ENCODE data around the gene PPIL3. TPM values are rescaled to one million over a fixed set of nuclear protein-coding genes. Genes with fewer than 3 reads are reported as not detected.

The PPIL3 gene
- total RNA-seq, 2 donors from 2014 or later, result 6.9 to 7.0 TPM

DNA sequence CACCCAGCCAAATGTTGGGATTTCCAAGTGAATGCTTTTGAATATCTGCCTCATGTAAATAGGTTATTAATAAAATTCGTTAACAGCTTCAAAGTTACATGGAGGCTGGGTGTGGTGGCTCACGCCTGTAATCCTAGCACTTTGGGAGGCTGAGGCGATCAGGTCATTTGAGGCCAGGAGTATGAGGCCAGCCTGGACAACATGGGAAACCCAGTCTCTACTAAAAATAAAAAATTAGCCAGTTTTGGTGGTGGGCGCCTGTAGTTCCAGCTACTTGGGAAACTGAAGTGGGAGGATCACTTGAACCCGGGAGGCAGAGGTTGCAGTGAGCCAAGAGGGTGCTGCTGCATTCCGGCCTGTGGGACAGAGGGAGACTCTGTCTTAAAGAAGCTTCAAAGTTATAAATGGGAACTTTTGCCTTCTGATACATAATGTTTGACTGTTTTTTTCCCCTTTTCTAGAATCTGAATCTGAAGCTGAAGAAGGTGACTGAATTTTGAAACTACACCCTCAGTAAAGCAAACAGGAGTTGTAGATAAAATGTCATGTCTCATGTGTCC lies 67.1 kb downstream of the PPIL3 start:
- no peak for DNase-seq
- peaks cover 20 to 39% of the 10 kb centered on the region in 2 donors for H3K36me3 ChIP-seq (replicated peaks in 1 of 2; ENCODE audit: insufficient read depth in 1 of 2, low read depth in 2 of 2)
- H3K4me1 ChIP-seq, result no peaks in the 10 kb centered on the region
- TF ChIP-seq, protein P1, sequence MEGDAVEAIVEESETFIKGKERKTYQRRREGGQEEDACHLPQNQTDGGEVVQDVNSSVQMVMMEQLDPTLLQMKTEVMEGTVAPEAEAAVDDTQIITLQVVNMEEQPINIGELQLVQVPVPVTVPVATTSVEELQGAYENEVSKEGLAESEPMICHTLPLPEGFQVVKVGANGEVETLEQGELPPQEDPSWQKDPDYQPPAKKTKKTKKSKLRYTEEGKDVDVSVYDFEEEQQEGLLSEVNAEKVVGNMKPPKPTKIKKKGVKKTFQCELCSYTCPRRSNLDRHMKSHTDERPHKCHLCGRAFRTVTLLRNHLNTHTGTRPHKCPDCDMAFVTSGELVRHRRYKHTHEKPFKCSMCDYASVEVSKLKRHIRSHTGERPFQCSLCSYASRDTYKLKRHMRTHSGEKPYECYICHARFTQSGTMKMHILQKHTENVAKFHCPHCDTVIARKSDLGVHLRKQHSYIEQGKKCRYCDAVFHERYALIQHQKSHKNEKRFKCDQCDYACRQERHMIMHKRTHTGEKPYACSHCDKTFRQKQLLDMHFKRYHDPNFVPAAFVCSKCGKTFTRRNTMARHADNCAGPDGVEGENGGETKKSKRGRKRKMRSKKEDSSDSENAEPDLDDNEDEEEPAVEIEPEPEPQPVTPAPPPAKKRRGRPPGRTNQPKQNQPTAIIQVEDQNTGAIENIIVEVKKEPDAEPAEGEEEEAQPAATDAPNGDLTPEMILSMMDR (IDR thresholded peaks at IDR 0.05), result no peak
- no peak for TF ChIP-seq POLR2A (IDR thresholded peaks at IDR 0.05)
- no peaks in the 10 kb centered on the region for H3K9me3 ChIP-seq
- WGBS, 2 donors, result 82 to 83% methylated on average over 6 of the region's 6 CpGs
- H3K27me3 ChIP-seq, result no peaks in the 10 kb centered on the region
- no peak for ATAC-seq
- intact Hi-C loops (cut with DNase I), result no loop called here
- no peak overlapping the region for H3K4me3 ChIP-seq
- H3K27ac ChIP-seq, result no peak overlapping the region

Small RNA genes within 50 kb of the gene (small RNA-seq; reads per million reads assigned to genes)
- gene RF00019 (not detected), gene RNA5SP115 (not detected), gene RNU6-312P (not detected), gene RNU6-31P (not detected), gene RNU6-762P (not detected)

Other genes with a start within 250 kb of the PPIL3 start
- 10 to 100 TPM; 45.4 to 88.3 TPM for gene BZW1, start 77.2 kb downstream of the PPIL3 start, total RNA-seq
- gene CLK1, start 24.4 kb downstream of the PPIL3 start, total RNA-seq, result 100 to 1,000 TPM; 143 to 151 TPM
- gene NIF3L1, start 294 bp upstream of the PPIL3 start, total RNA-seq, result 1 to 10 TPM; 7.3 to 7.6 TPM
- 10 to 100 TPM in 1 of 2 donors, 1 to 10 TPM in 1; 9.2 to 17.1 TPM for gene ORC2, start 74.6 kb upstream of the PPIL3 start, total RNA-seq
- gene HYCC2, start 182.6 kb upstream of the PPIL3 start, total RNA-seq, result 10 to 100 TPM in 1 of 2 donors, 1 to 10 TPM in 1; 9.3 to 24.7 TPM
- 10 to 100 TPM; 19.8 to 31.1 TPM for gene NDUFB3, start 182.9 kb upstream of the PPIL3 start, total RNA-seq
- 100 to 1,000 TPM in 1 of 2 donors, 10 to 100 TPM in 1; 83.3 to 113 TPM for gene CFLAR, start 227.1 kb upstream of the PPIL3 start, total RNA-seq

Measured in body of pancreas (tissue), 4 donors.